Measurements from ENCODE around the gene NECTIN1. TPM values are rescaled to one million over a fixed set of nuclear protein-coding genes. Genes with fewer than 3 reads are reported as not detected.

Gene NECTIN1
- total RNA-seq, 1 donor from 2014 or later: 62.9 TPM

DNA sequence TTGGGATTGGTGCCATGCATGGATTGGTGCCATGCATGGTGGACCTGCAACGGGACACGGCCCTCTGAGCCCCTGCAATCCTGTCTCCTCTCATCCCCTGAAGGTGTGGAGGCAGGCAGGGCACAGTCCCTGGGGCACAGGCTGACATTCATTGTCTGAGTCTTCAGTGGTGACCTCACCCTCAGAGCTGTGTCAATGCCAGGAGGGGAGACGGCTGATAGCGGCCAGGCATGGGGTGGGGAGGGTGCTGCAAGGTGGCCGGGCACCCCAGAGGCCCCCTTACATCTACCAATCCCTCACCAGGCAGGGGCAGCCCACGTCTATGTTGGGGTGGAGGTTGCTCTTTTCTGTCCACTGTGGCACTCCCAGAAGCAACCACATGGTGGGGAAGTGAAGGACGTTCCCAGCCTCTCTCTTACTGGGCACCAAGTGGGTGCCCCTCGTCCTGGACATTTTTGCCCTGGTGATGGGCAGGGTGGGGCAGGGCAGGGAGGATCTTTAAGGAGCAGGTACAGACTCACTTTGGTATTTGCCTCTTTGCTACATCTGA, 47.6 kb downstream of the NECTIN1 start:
- no peaks in the 10 kb centered on the region for H3K27me3 Mint-ChIP-seq
- H3K9me3 Mint-ChIP-seq: no peaks in the 10 kb centered on the region
- TF ChIP-seq, protein P1, sequence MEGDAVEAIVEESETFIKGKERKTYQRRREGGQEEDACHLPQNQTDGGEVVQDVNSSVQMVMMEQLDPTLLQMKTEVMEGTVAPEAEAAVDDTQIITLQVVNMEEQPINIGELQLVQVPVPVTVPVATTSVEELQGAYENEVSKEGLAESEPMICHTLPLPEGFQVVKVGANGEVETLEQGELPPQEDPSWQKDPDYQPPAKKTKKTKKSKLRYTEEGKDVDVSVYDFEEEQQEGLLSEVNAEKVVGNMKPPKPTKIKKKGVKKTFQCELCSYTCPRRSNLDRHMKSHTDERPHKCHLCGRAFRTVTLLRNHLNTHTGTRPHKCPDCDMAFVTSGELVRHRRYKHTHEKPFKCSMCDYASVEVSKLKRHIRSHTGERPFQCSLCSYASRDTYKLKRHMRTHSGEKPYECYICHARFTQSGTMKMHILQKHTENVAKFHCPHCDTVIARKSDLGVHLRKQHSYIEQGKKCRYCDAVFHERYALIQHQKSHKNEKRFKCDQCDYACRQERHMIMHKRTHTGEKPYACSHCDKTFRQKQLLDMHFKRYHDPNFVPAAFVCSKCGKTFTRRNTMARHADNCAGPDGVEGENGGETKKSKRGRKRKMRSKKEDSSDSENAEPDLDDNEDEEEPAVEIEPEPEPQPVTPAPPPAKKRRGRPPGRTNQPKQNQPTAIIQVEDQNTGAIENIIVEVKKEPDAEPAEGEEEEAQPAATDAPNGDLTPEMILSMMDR (conservative IDR thresholded peaks at IDR 0.05): peak; percentile 31
- peaks cover 29% of the 10 kb centered on the region for H3K4me1 Mint-ChIP-seq (ENCODE audit: unreplicated experiment)
- DNase-seq (ENCODE audit: extremely low spot score, unreplicated experiment): no peak
- no peak overlapping the region for H3K4me3 Mint-ChIP-seq
- peak overlapping the region; percentile 70 for H3K27ac Mint-ChIP-seq
- H3K36me3 Mint-ChIP-seq: peaks cover 25% of the 10 kb centered on the region

DNA sequence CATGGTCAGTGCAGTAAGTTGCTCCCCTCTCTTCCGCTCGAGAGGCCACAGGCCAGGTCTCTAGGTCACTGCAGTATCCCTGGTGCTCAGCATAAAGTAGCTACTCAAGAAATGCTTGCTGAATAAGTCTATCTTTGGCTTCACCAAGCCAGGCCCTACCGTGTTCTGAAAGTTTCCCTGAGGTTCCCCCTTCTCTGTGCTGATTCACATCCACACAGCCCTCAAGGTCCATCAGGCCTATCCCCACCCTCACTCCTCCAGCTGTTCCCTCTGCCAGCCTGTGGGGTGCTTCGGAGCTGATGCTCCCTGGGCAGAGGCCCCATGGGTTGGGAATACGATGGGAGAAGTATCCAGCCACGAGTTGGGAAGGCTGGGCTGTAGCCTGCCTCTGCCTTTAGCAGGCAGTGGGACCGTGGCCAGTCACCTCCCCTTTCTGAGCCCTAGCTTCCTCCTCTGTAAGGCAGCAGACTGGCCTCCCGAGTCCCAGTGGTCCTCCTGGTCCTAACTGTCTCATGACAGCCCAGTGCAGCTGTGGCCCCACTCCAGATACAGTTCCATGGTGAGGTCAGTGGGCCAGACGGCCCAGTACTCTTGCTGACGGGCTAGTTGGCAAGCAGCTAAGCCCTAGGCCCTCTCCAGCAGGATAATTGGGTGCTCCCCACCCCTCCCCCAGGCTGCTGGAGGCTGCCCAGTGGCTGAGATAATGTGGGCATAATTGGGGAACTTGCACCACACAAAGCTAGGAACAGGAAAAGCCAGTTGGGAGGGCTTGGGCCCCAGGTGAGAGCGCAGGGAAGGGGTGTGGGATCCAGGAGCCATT, 48.2 kb downstream of the NECTIN1 start:
- TF ChIP-seq, protein P1 (conservative IDR thresholded peaks at IDR 0.05): no peak
- no peak for DNase-seq (ENCODE audit: extremely low spot score, unreplicated experiment)
- H3K4me1 Mint-ChIP-seq (ENCODE audit: unreplicated experiment): peaks cover 22% of the 10 kb centered on the region
- no peaks in the 10 kb centered on the region for H3K27me3 Mint-ChIP-seq
- no peak overlapping the region for H3K4me3 Mint-ChIP-seq
- H3K27ac Mint-ChIP-seq: peak overlapping the region; percentile 70
- H3K9me3 Mint-ChIP-seq: no peaks in the 10 kb centered on the region
- peaks cover 25% of the 10 kb centered on the region for H3K36me3 Mint-ChIP-seq

DNA sequence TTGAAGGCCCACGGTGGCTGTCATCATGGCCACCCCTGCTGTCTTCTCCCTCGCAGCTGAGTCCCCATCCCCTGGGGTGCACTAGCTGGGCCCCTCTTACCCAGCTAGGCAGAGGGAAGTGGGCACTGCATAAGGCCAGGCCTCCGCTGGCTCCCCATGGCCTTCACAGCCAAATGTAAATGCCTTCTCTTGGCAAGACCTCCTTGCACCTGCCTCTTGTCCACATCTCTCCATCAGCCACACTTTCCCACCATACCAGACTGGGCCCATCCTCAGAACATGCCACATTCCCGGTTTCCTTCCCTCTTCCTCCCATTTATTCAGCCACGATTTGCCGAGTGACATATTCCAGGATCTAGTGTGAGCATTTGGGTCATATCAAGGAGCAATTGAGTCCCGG, 49.7 kb downstream of the NECTIN1 start:
- H3K4me1 Mint-ChIP-seq (ENCODE audit: unreplicated experiment): peaks cover 20% of the 10 kb centered on the region
- H3K27me3 Mint-ChIP-seq: no peaks in the 10 kb centered on the region
- peaks cover 25% of the 10 kb centered on the region for H3K36me3 Mint-ChIP-seq
- DNase-seq (ENCODE audit: extremely low spot score, unreplicated experiment): no peak
- no peak overlapping the region for H3K27ac Mint-ChIP-seq
- no peaks in the 10 kb centered on the region for H3K9me3 Mint-ChIP-seq
- TF ChIP-seq, protein P1 (conservative IDR thresholded peaks at IDR 0.05): no peak
- H3K4me3 Mint-ChIP-seq: no peak overlapping the region

DNA sequence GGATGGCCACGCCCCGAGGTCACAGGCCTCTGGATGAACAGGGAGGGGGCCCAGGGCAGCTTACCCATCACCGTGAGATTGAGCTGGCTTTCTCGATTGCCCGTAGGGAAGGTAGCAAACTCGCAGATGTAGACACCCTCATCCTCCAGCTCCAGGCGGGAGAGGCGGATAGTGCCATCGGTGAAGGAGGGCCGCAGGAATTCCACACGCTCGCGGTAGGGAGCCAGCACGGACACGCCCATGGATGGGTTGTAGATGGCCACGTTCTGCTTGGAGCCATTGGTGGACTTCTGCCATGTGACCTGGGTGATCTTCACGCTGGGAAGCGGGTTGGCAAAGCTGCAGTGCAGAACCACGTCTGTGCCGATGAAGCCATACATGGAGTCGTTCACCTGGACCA, 50.6 kb downstream of the NECTIN1 start:
- H3K27me3 Mint-ChIP-seq: no peaks in the 10 kb centered on the region
- no peak for DNase-seq (ENCODE audit: extremely low spot score, unreplicated experiment)
- H3K4me3 Mint-ChIP-seq: no peak overlapping the region
- peaks cover 10% of the 10 kb centered on the region for H3K4me1 Mint-ChIP-seq (ENCODE audit: unreplicated experiment)
- no peak overlapping the region for H3K27ac Mint-ChIP-seq
- H3K9me3 Mint-ChIP-seq: no peaks in the 10 kb centered on the region
- TF ChIP-seq, protein P1 (conservative IDR thresholded peaks at IDR 0.05): no peak
- H3K36me3 Mint-ChIP-seq: peaks cover 25% of the 10 kb centered on the region

DNA sequence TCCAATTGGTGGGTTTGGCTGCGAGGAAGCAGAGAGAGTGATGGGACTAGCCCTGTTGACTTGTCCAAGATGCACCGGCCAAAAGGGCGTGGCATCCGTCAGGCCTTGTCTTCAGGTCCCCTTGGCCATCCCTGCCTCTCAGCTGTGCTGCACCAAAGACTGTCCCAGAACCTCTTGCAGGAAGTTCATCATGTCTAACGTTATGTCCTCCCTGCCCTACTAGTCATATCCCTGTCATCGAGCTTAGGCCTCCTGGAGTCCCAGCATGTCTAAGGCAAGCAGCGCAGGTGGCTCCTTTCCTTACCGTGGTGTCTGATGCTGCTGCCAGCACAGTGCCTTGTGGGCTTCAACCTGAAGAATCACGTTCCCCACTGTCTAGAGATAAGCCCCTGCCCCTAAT, 51.2 kb downstream of the NECTIN1 start:
- TF ChIP-seq, protein P1 (conservative IDR thresholded peaks at IDR 0.05): no peak
- H3K9me3 Mint-ChIP-seq: no peaks in the 10 kb centered on the region
- H3K27me3 Mint-ChIP-seq: no peaks in the 10 kb centered on the region
- no peak overlapping the region for H3K27ac Mint-ChIP-seq
- no peak for DNase-seq (ENCODE audit: extremely low spot score, unreplicated experiment)
- peaks cover 25% of the 10 kb centered on the region for H3K36me3 Mint-ChIP-seq
- no peak overlapping the region for H3K4me3 Mint-ChIP-seq
- H3K4me1 Mint-ChIP-seq (ENCODE audit: unreplicated experiment): peaks cover 5% of the 10 kb centered on the region

Data from type B pancreatic cell (in vitro differentiated cells).